H9 (cell line): ENCODE measurements around the gene CDC25A. TPM values are rescaled to one million over a fixed set of nuclear protein-coding genes. Genes with fewer than 3 reads are reported as not detected.
A peak's percentile ranks its signal among the peaks of the same experiment; 100 is the strongest.

ENCODE experiments used
- DNase-seq: peaks from one replicate; pipeline ENCODE4 v3.0.0-alpha.2; 2017
- H2AFZ ChIP-seq: one replicate; pipeline ENCODE4 v1.6.1; 2013; ENCODE audit warnings: mild to moderate bottlenecking, low read length, control low read depth, moderate library complexity
- H2AK5ac ChIP-seq: 2 replicates; pipeline ENCODE4 v1.6.1; 2013; ENCODE audit warnings: low read length, control low read depth, mixed read lengths; ENCODE audit not compliant: insufficient read length
- H2BK120ac ChIP-seq: one replicate; pipeline ENCODE4 v1.6.1; 2013; ENCODE audit warnings: low read depth, mild to moderate bottlenecking, low read length, control low read depth, inconsistent platforms; ENCODE audit not compliant: poor library complexity, severe bottlenecking
- H2BK12ac ChIP-seq: 2 replicates; pipeline ENCODE4 v1.6.1; 2013; ENCODE audit warnings: low read length, control low read depth, mixed read lengths, low read depth; ENCODE audit not compliant: insufficient read length
- H2BK15ac ChIP-seq: 2 replicates; pipeline ENCODE4 v1.6.1; 2013; ENCODE audit warnings: low read depth, low read length, control low read depth
- H2BK20ac ChIP-seq: one replicate; pipeline ENCODE4 v1.6.1; 2013; ENCODE audit warnings: low read depth, mild to moderate bottlenecking, low read length, control low read depth, inconsistent platforms; ENCODE audit not compliant: poor library complexity, severe bottlenecking
- H2BK5ac ChIP-seq: 2 replicates; pipeline ENCODE4 v1.6.1; 2013; ENCODE audit warnings: low read length, control low read depth, mixed read lengths; ENCODE audit not compliant: insufficient read length
- H3K14ac ChIP-seq: 2 replicates; pipeline ENCODE4 v1.6.1; 2013; ENCODE audit warnings: low read length, control low read depth; ENCODE audit not compliant: insufficient read depth
- H3K18ac ChIP-seq: 2 replicates; pipeline ENCODE4 v1.6.1; 2013; ENCODE audit warnings: low read depth, mild to moderate bottlenecking, mixed read lengths, low read length, control low read depth; ENCODE audit not compliant: insufficient read length
- H3K23ac ChIP-seq: 2 replicates; pipeline ENCODE4 v1.6.1; 2013; ENCODE audit warnings: low read length, control low read depth, mixed read lengths, low read depth; ENCODE audit not compliant: insufficient read length
- H3K23me2 ChIP-seq: 2 replicates; pipeline ENCODE4 v1.6.1; 2013; ENCODE audit warnings: low read depth, mild to moderate bottlenecking, mixed read lengths, low read length, control low read depth; ENCODE audit not compliant: insufficient read length, poor library complexity, severe bottlenecking
- H3K27ac ChIP-seq: 2 replicates; pipeline ENCODE4 v1.5.1; 2013; ENCODE audit warnings: low read length, control low read depth, mixed read lengths, low read depth; ENCODE audit not compliant: insufficient read length
- H3K27me3 ChIP-seq: 2 replicates; pipeline ENCODE4 v1.6.1; 2013; ENCODE audit warnings: low read length, control low read depth, inconsistent platforms; ENCODE audit not compliant: insufficient read depth
- H3K4ac ChIP-seq: 2 replicates; pipeline ENCODE4 v1.6.1; 2013; ENCODE audit warnings: low read depth, mild to moderate bottlenecking, control low read depth, inconsistent platforms, low read length, moderate library complexity
- H3K4me1 ChIP-seq: 2 replicates; pipeline ENCODE4 v1.6.1; 2013; ENCODE audit warnings: low read length, control low read depth, inconsistent platforms; ENCODE audit not compliant: insufficient read depth
- H3K4me2 ChIP-seq: 2 replicates; pipeline ENCODE4 v1.6.1; 2013; ENCODE audit warnings: low read length, control low read depth, mixed read lengths; ENCODE audit not compliant: insufficient read length, insufficient read depth
- H3K56ac ChIP-seq: 2 replicates; pipeline ENCODE4 v1.6.1; 2013; ENCODE audit warnings: low read depth, mild to moderate bottlenecking, mixed read lengths, low read length, control low read depth; ENCODE audit not compliant: insufficient read length
- H3K79me1 ChIP-seq: 2 replicates; pipeline ENCODE4 v1.6.1; 2013; ENCODE audit warnings: low read depth, mild to moderate bottlenecking, moderate library complexity, low read length, control low read depth, inconsistent platforms; ENCODE audit not compliant: insufficient read depth, poor library complexity, severe bottlenecking
- H3K79me2 ChIP-seq: 2 replicates; pipeline ENCODE4 v1.6.1; 2013; ENCODE audit warnings: low read length, control low read depth, inconsistent platforms; ENCODE audit not compliant: insufficient read depth
- H3K9ac ChIP-seq: 2 replicates; pipeline ENCODE4 v1.6.1; 2013; ENCODE audit warnings: low read length, control low read depth, mixed read lengths; ENCODE audit not compliant: insufficient read length; ENCODE audit errors: extremely low read depth
- H3K9me3 ChIP-seq: one replicate; pipeline ENCODE4 v1.6.1; 2013; ENCODE audit warnings: low read depth, low read length, inconsistent platforms; ENCODE audit not compliant: control insufficient read depth
- H3T11ph ChIP-seq: one replicate; pipeline ENCODE4 v1.6.1; 2013; ENCODE audit warnings: mild to moderate bottlenecking, low read length, control low read depth, inconsistent platforms
- H4K20me1 ChIP-seq: one replicate; pipeline ENCODE4 v1.6.1; 2013; ENCODE audit not compliant: control insufficient read depth, insufficient read length, insufficient read depth
- H4K5ac ChIP-seq: 2 replicates; pipeline ENCODE4 v1.6.1; 2013; ENCODE audit warnings: low read depth, mild to moderate bottlenecking, mixed read lengths, low read length, control low read depth; ENCODE audit not compliant: insufficient read length
- H4K8ac ChIP-seq: replicated peaks from 2 replicates; pipeline ENCODE4 v1.6.1; 2013; ENCODE audit warnings: low read length, control low read depth, mixed read lengths, low read depth; ENCODE audit not compliant: insufficient read length
- H4K91ac ChIP-seq: 2 replicates; pipeline ENCODE4 v1.6.1; 2013; ENCODE audit warnings: low read depth, mild to moderate bottlenecking, moderate library complexity, mixed read lengths, low read length, control low read depth; ENCODE audit not compliant: insufficient read length
- H3K27ac Mint-ChIP-seq, 3 experiments: 2 replicates in 2 of 3; 3 replicates in 1 of 3; pipeline ENCODE4 v1.8.0; 2020 to 2021; ENCODE audit warnings: mixed read lengths in 3 of 3, mild to moderate bottlenecking in 1 of 3, moderate library complexity in 1 of 3
- H3K27me3 Mint-ChIP-seq: 2 replicates; pipeline ENCODE4 v1.8.0; 2021; ENCODE audit warnings: low read depth, mild to moderate bottlenecking, moderate library complexity, mixed read lengths
- H3K36me3 Mint-ChIP-seq, 3 experiments: 2 replicates in 2 of 3; 3 replicates in 1 of 3; pipeline ENCODE4 v1.8.0; 2020 to 2021; ENCODE audit warnings: low read depth in 3 of 3, mixed read lengths in 3 of 3; ENCODE audit not compliant: insufficient read depth in 1 of 3
- H3K4me1 Mint-ChIP-seq, 2 experiments: 2 replicates each; pipeline ENCODE4 v1.8.0; 2020; ENCODE audit warnings: mixed read lengths in 2 of 2
- H3K4me3 Mint-ChIP-seq, 2 experiments: 2 replicates in 1 of 2; 3 replicates in 1 of 2; pipeline ENCODE4 v1.8.0; 2020 to 2021; ENCODE audit warnings: mild to moderate bottlenecking in 2 of 2, mixed read lengths in 2 of 2, moderate library complexity in 1 of 2
- H3K9me3 Mint-ChIP-seq, 2 experiments: 2 replicates in 1 of 2; 3 replicates in 1 of 2; pipeline ENCODE4 v1.8.0; 2020; ENCODE audit warnings: mild to moderate bottlenecking in 2 of 2, mixed read lengths in 2 of 2, moderate library complexity in 1 of 2
- CTCF ChIP-seq: fragments of 200-600 bp; sonication (generic); conservative IDR thresholded peaks from 3 replicates; pipeline ENCODE4 v1.8.0; 2021; ENCODE audit warnings: antibody characterized with exemption, mild to moderate bottlenecking
- WGBS: extraction: QIAGEN DNeasy Blood & Tissue Kit; methylation state at CpG from one replicate; pipeline ENCODE4 v1.1.7; 2013; ENCODE audit warnings: missing lambda C conversion rate, low lambda C conversion rate, mixed read lengths; ENCODE audit not compliant: insufficient read length; ENCODE audit errors: extremely low coverage; 5-methylcytosine and 5-hydroxymethylcytosine counted together
- total RNA-seq: library from RNA; stranded (reverse); gene quantifications from 2 replicates; pipeline ENCODE4 v1.2.1, GENCODE V29; 2021

The CDC25A gene
- total RNA-seq, 1 experiment from 2014 or later: 83.3 TPM

DNA sequence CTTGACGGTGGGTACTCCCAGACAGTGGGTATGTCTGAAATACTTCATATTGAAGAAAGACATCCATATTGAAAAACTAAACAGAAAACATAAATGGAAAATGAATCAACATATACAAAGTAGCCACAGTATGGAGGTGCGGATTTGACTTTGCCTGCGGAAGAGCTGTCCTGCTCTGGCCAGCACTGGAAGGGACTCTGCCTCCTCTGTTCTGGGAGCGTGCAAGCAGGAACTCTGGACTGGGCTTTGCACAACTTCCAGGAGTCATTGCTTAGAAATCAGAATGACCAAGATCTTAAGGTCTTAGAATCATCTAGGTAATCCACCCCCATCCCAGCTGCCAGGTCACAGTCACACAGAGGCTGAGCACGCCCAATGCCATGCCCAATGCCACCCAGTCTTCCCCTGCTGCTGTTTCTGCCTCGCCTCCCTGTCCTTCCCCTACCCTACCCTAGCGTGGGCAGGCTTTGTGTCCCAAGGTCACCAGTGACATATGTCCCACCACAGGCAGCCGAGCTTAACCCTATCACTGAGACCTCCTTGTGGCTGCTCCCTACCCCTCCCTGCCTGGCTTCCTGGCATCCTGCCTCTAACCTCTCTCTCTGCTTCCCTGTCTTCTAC lies 36.3 kb downstream of the CDC25A start:
- Histone ChIP-seq H3K4me1 (no peaks in the 10 kb centered on the region), H3T11ph (no peak overlapping the region), H3K23me2 (no peaks in the 10 kb centered on the region), H4K5ac (no peak overlapping the region), H4K8ac (no peak overlapping the region), H3K4ac (no peak overlapping the region), H3K4me2 (no peak overlapping the region), H2BK120ac (no peak overlapping the region), H2BK5ac (no peak overlapping the region), H3K18ac (no peak overlapping the region), H3K27ac (no peak overlapping the region), H2BK20ac (no peak overlapping the region), H3K27me3 (no peaks in the 10 kb centered on the region), H2BK12ac (no peak overlapping the region), H3K79me1 (no peaks in the 10 kb centered on the region), H2AK5ac (no peak overlapping the region), H3K56ac (no peak overlapping the region), H3K9me3 (no peaks in the 10 kb centered on the region), H2AFZ (no peak overlapping the region), H3K79me2 (no peaks in the 10 kb centered on the region), H3K23ac (no peak overlapping the region), H3K9ac (no peak overlapping the region), H3K14ac (no peak overlapping the region), H4K91ac (no peak overlapping the region), H2BK15ac (no peak overlapping the region), H4K20me1 (no peaks in the 10 kb centered on the region)
- TF ChIP-seq CTCF: no peak; the same call in 2 of the 3 replicates
- H3K4me1 Mint-ChIP-seq: peaks cover 7 to 10% of the 10 kb centered on the region in 2 experiments
- peaks cover 0 to 3% (median 0%) of the 10 kb centered on the region in 3 experiments; a peak in 2 of 7 replicates for H3K36me3 Mint-ChIP-seq
- H3K27ac Mint-ChIP-seq: peak overlapping the region in 1 of 3 experiments; percentile 8; a peak in 2 of 7 replicates
- no CpG with 5 or more reads among the region's 8 CpGs for WGBS
- no peaks in the 10 kb centered on the region for H3K9me3 Mint-ChIP-seq
- H3K27me3 Mint-ChIP-seq: no peaks in the 10 kb centered on the region
- no peak for DNase-seq
- no peak overlapping the region for H3K4me3 Mint-ChIP-seq
